NCI-H187 (cell line): ENCODE measurements around the gene LDLRAD4.

Source experiments
- DNase-seq, 2 experiments: peaks; one replicate each; lab custom pipeline; 2025; lab: John Stamatoyannopoulos, UW

Gene LDLRAD4

GRCh38 chr18:13218368-13218991 lies at the start of gene LDLRAD4:
Gene LDLRAD4, plus strand, starts transcription at chr18:13218760.
- DNase-seq: no peak

- DNase-seq: no peak
Measured at GRCh38 chr18:13173578-13174145, 44.9 kb upstream of the LDLRAD4 start.

GRCh38 chr18:13175266-13175665 lies 43.3 kb upstream of the LDLRAD4 start:
- DNase-seq: no peak

DNA sequence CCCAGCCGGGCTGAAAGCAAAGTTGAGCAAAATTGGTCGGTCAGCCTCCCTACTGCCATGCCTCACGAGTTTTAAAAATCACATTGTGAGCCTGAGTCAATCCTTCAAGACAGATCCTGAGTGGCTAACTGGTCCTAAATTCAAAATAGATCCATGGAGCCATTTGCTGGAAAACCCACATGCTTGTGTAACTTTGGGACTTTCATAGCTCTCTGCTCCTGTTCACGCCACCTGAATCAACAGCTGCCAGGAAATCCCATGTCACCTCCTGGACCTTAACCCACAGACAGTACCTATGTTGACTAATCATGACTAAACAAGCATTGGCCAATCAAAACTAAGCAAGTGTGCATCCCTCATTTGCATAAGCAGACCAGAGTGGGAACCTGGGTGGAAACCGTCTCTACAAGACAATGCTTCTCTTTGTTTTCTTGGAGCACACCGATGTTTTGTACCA lies 42.8 kb upstream of the LDLRAD4 start:
- DNase-seq: no peak

- DNase-seq: no peak
Measured at GRCh38 chr18:13176847-13177246, 41.7 kb upstream of the LDLRAD4 start.

DNA sequence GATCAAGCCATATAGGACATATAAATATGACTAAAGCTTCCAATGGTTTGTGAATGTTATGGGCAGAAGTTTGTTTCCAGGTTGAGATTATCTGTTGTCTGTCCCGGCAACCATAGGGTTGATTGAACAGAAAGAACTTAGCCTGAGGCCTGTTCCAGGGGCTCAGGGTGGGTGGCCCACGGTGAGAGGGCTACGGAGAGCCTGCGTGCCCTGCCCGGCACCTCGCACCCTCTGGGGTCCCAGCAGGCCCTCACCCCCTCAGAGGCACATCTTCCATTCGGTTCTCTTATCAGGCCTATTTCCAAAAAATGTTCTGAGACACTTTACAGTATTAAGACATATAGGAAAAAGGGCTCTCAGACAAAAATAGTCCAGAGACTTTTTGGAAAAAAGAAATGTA lies 40.4 kb upstream of the LDLRAD4 start:
- DNase-seq: no peak

DNA sequence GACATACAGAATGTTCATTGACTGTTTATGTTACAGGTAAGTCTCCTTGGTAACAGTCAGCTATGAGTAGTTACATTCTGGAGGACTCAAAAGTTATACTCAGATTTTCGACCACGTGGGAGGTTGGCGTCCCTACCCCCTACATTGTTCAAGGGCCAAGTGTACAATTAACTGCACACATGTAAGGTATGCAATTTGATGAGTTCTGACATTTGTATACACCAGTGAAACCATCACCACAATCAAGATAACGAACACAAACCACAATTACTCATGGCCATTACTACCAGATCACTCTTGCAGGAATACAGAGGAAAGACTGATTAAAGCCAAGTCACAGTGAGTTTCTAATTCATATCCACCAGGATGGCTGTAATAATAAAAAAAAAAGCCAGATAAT lies 39.6 kb upstream of the LDLRAD4 start:
- DNase-seq: no peak

- no peak for DNase-seq
Measured at GRCh38 chr18:13179566-13180113, 38.9 kb upstream of the LDLRAD4 start.

DNA sequence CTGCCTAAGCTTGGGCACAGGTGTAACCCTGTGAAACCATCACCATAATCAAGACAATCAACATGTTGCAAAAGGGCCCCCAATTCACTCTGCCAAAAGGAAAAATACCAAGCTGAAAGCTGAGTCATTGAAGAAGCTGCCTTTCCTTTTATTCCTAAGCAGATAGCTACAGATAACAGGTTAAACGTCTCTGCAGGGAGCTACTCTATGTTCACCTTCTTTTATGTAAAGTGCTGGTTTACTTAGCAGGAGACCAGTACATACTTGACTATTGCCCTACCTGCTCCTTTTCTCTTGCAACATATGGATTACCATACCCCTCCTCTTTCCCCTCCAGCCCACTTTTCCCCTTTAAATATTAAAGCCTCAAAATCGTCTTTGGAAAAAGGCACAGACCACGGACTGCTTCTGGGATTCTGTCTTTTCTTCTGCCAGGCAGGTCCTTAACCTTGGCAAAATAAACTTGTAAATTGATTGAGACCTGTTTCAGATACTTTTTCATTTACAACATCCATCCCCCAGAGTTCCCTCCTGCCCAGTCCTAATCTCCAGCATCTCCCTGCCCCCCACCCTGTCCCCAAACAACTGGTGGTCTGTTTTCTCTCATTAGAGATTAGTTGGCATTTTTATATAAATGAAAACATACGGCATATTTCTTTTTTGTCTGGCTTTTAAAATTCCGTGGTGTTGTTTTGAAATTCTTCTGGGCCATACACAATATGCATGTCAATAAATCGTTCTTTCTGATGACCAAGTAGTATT lies 37.8 kb upstream of the LDLRAD4 start:
- no peak for DNase-seq

DNA sequence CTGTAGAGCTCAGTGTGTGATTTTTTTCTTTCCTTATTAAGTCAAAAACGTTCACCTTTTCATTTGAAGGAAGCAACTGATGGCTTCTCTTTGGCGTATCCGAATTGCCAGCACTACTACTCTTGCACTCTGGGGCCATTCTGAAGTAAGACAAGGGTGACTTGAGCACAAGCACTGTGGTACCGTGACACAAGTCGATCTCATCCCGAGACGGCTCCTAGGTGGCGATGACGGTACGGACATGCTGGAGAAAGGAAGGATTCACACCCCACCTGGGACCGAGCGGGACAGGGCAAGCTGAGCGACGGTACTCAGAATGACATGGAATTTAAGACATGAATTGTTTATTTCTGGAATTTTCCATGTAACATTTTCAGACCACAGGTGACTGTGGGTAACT lies 36.8 kb upstream of the LDLRAD4 start:
- DNase-seq: no peak

DNA sequence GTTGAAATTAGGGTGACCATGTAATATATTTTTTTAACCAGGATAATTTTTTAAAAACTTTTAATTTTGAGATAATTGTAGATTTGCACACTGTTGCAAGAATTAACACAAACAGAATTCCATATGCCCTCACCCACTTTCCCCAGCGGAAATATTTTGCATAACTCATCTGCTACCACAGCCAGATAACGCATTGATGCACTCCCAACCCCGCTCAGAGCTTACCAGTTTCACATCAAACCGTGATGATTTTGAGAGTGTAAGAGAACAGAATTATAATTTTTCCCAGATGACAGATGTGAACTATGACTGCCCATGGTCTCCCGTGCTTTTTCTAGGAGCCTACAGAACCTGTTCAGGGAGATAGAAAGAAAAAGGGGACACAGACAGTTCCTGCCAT lies 35.2 kb upstream of the LDLRAD4 start:
- DNase-seq: no peak

- DNase-seq: no peak
Measured at GRCh38 chr18:13183790-13184189, 34.8 kb upstream of the LDLRAD4 start.

DNA sequence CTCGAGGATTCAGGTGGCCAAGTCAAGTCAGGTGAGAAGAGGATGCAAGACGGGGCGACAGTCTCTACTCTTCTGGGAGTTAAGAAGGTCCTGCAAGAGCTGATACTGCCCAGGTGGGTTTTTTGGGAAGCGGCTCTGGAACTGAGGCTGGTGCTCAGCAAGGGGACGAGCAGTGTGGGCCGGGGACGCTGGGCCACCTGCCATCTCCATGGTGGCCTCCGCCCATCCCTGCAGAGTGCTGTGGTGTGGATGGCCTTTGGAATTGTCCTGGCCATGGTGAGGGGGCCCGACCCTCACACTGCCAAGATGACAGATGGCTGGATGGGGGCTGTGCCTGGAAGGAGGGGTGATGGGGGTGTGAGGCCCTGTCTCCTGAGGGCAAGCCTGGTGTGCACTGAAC lies 34.2 kb upstream of the LDLRAD4 start:
- no peak for DNase-seq

DNA sequence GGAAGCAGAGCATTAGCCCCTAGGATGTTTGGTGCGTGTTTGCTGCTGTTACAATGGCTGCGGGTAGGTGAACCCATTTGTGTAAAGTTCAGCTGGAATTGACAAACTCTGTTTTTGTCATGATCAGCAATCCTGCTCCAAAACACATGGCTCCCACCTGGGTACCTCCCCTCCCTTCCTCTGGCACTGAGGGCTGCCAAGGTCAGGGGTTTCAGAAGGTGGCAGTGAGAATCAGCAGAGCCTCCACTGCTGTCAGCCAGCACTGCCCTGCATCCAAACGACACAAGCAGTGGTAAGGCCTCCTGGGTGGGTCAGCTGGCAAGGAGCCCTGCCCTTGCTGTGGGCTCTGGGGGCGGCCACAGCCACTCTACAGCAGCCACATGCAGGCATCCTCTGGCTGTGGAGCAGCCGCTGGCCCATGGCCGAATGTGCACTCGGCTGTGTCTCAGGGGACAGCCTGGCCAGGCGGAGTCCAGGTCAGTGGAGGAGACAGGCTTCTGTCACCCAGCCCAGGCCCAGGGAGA lies 32.8 kb upstream of the LDLRAD4 start:
- DNase-seq: no peak

DNA sequence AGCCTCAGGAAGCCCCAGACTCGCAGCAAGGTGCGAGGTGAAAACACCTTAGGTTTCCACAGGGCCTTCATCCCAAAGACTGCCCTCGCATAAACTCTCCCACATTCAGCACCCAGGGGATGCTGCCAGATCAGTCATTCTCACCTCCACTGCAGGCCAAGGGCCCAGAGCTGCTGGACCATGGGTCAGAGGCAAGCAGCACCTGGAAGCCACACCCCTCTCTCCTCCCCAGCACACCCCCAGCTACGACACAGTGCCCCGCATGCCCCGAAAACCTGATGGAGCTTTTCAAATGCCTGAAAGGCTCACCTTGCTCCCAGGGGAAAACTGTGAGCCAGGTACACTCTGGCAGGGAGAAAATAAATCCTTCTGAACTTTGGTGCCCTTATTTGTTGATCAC lies 31.9 kb upstream of the LDLRAD4 start:
- no peak for DNase-seq

GRCh38 chr18:13187498-13187897 lies 31.1 kb upstream of the LDLRAD4 start:
- DNase-seq: no peak

DNA sequence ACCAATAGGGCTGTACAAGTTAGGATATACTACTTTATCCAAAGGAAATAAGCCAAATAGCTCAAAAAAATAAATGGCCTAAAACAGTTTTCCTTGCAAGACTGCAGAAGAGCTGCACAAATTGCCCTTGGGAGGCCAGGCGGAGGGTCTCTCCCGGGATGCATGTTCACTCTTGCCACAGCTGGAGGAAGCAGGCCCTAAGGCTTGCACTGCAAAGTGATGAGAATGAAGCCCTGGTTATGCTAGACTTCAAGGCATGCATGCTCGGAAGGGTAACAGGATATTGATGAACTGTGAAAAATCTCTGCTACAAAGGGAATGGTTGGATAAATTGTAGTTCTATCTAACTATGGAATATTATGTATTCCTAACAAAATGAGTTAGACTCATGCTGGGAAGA lies 27.5 kb upstream of the LDLRAD4 start:
- DNase-seq: no peak

- no peak for DNase-seq
Measured at GRCh38 chr18:13191779-13192178, 26.8 kb upstream of the LDLRAD4 start.

DNA sequence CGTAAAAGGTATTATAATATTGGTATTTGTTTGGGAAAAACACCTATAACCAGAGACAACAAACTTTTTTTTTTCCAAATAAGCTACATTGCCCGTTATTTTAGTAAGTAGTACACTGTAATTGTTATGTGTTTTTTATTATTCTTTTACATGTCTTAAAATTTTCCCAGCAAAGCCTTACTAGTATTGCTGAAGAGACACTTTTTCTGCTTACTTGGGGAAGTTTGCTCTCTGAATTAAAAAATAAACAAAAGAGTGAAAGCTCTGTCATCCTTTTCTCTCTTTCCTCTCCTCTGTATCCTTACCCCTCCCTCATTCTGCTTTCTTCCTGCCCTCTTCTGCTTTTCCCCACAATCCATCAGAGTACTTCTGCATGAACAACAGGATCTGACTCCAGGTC lies 25.6 kb upstream of the LDLRAD4 start:
- no peak for DNase-seq

DNA sequence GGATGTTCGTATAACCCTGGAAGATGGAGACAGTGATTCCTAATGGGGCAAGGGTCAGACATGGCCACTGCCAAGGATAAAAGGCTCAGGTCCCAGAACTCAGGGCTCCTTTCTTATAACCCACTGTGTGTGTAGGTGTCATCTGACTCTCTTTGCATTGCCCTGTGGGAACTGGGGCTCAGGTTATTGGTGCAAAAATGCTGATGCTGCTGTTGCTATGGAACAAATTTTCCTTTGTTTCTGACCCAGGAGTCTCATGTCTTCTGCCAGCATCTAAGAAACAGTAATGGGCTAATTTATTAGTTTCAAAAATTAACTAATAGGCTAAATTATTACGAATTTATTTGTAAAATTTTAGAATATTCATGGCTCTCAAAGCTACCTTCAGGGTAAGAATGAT lies 24.3 kb upstream of the LDLRAD4 start:
- DNase-seq: no peak

GRCh38 chr18:13198701-13199100 lies 19.9 kb upstream of the LDLRAD4 start:
- no peak for DNase-seq

DNA sequence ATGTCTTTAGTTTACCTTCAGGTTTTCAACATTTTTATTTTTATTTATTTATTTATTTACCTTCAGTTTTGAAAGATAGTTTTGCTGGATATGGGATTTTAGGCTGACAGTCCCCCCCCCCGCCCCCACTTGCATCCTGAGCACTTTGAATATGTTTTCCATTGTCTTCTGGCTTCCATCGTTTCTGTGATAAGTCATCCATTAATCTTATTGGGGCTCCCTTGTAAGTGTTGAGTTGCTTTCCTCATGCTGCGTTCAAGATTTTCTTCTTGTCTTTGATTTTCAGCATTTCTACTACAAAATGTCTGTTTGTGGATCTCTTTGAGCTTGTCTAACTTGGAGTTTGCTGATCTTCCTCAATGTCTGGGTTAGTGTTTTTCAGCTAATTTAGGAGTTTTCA lies 19.4 kb upstream of the LDLRAD4 start:
- no peak for DNase-seq

- DNase-seq: no peak
Measured at GRCh38 chr18:13201292-13201691, 17.3 kb upstream of the LDLRAD4 start.
